ENCODE results near the gene CDC42EP3. TPM values are rescaled to one million over a fixed set of nuclear protein-coding genes. Genes with fewer than 3 reads are reported as not detected.

Gene CDC42EP3
- total RNA-seq, 2 donors from 2014 or later: 42.2 to 57.4 TPM

DNA sequence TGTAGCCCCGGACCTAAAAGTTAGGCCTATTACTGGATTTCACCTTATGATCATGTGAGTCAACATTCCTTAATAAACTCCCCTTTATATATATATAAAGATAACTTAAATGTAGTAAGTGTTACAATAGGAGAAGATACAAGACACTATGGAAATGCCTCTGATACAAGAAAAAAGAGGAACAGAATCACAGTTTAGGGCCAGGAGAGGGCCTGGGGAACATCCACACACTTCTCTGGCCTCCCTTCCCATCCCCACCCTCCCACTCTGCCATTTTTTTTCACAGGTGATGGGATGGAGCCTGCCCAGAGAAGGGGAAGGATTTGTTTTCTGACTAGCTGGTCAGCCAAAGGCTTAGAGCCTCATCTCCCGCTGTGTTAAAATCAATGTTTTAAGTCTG is 6.4 kb downstream of the CDC42EP3 start:
- H3K27me3 ChIP-seq (replicated peaks; ENCODE audit: insufficient read depth): no peaks in the 10 kb centered on the region
- H3K9me3 ChIP-seq: no peaks in the 10 kb centered on the region
- H3K27ac ChIP-seq: peak overlapping the region; percentile 27 to 63
- DNase-seq (ENCODE audit: low spot score) (no peak), ATAC-seq (ENCODE audit: insufficient number of reproducible peaks, low FRiP score, low read depth) (no peak)
- peak overlapping the region; percentile 33 for H3K4me3 ChIP-seq
- H3K4me1 ChIP-seq (ENCODE audit: control insufficient read depth in 1 of 2, low read depth in 2 of 2): peaks cover 70 to 97% of the 10 kb centered on the region in 2 donors
- H3K36me3 ChIP-seq: no peaks in the 10 kb centered on the region
- TF ChIP-seq, protein P1, sequence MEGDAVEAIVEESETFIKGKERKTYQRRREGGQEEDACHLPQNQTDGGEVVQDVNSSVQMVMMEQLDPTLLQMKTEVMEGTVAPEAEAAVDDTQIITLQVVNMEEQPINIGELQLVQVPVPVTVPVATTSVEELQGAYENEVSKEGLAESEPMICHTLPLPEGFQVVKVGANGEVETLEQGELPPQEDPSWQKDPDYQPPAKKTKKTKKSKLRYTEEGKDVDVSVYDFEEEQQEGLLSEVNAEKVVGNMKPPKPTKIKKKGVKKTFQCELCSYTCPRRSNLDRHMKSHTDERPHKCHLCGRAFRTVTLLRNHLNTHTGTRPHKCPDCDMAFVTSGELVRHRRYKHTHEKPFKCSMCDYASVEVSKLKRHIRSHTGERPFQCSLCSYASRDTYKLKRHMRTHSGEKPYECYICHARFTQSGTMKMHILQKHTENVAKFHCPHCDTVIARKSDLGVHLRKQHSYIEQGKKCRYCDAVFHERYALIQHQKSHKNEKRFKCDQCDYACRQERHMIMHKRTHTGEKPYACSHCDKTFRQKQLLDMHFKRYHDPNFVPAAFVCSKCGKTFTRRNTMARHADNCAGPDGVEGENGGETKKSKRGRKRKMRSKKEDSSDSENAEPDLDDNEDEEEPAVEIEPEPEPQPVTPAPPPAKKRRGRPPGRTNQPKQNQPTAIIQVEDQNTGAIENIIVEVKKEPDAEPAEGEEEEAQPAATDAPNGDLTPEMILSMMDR (IDR thresholded peaks at IDR 0.05): no peak

DNA sequence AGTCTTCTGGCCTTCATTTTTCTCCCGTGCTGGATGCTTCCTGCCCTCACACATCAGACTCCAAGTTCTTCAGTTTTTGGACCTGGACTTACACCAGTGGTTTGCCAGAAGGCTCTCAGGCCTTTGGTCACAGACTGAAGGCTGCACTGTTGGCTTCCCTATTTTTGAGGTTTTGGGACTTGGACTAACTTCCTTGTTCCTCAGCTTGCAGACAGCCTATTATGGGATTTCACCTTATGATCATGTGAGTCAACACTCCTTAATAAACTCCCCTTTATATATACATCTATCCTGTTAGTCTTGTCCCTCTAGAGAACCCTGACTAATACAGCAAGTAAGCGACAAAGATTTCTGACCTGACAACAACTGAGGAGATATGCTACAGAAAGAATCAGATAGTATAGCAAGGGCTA is 7.2 kb downstream of the CDC42EP3 start:
- Histone ChIP-seq H3K27ac (peak overlapping the region; percentile 27 to 63), H3K27me3 (replicated peaks; ENCODE audit: insufficient read depth) (no peaks in the 10 kb centered on the region), H3K4me3 (peak overlapping the region; percentile 6), H3K4me1 (ENCODE audit: control insufficient read depth in 1 of 2, low read depth in 2 of 2) (peaks cover 75 to 98% of the 10 kb centered on the region in 2 donors), H3K36me3 (no peaks in the 10 kb centered on the region), H3K9me3 (no peaks in the 10 kb centered on the region)
- TF ChIP-seq, protein P1 (IDR thresholded peaks at IDR 0.05): no peak
- ATAC-seq (ENCODE audit: insufficient number of reproducible peaks, low FRiP score, low read depth) (no peak), DNase-seq (ENCODE audit: low spot score) (no peak)

DNA sequence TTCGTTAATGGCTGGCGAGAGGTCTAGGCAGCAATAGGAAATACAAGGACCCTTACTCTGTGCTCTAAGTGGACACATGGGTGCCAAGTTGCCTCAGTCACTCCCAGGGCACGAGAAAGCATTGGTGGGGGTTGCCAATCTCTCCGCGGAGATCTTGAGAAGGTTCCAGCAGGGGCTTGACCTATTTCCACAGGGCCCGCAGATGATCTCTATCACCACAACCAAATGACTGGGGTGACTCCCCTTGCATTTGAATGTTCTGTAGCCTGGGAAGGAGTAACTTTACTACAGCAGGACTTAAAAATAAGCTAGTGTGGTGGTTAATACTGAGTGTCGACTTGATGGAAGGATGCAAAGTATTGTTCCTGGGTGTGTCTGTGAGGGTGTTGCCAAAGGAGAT is 8.1 kb downstream of the CDC42EP3 start:
- Histone ChIP-seq H3K27me3 (replicated peaks; ENCODE audit: insufficient read depth) (no peaks in the 10 kb centered on the region), H3K36me3 (no peaks in the 10 kb centered on the region), H3K9me3 (no peaks in the 10 kb centered on the region), H3K4me3 (no peak overlapping the region), H3K27ac (peak overlapping the region; percentile 27 to 63), H3K4me1 (ENCODE audit: control insufficient read depth in 1 of 2, low read depth in 2 of 2) (peaks cover 77 to 100% of the 10 kb centered on the region in 2 donors)
- TF ChIP-seq, protein P1 (IDR thresholded peaks at IDR 0.05): no peak
- no peak for DNase-seq (ENCODE audit: low spot score)
- no peak for ATAC-seq (ENCODE audit: insufficient number of reproducible peaks, low FRiP score, low read depth)

DNA sequence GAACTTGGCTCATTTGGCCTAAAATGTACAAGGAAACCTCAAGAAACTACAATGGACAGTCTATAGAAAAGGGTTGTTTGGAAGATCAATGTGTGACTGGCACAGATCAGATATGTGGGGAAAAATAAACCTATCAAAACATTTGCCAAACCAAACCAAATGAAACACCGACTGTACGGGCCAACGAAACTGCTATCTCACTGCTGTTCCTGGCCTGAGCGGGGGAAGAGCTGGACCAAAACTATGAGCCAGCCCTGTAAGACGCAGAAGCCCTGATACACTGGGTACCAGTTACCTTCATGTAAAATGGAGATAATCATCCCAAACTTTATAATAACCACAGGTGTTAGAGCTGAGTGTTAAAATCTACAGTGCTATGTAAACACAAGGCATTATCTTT is 11.7 kb downstream of the CDC42EP3 start:
- H3K4me1 ChIP-seq (ENCODE audit: control insufficient read depth in 1 of 2, low read depth in 2 of 2): peaks cover 51 to 97% of the 10 kb centered on the region in 2 donors
- DNase-seq (ENCODE audit: low spot score): no peak
- H3K4me3 ChIP-seq: peak overlapping the region; percentile 1
- TF ChIP-seq, protein P1 (IDR thresholded peaks at IDR 0.05): no peak
- no peaks in the 10 kb centered on the region for H3K9me3 ChIP-seq
- H3K27me3 ChIP-seq (replicated peaks; ENCODE audit: insufficient read depth): no peaks in the 10 kb centered on the region
- H3K36me3 ChIP-seq: no peaks in the 10 kb centered on the region
- H3K27ac ChIP-seq: peak overlapping the region; percentile 51 to 67
- ATAC-seq (ENCODE audit: insufficient number of reproducible peaks, low FRiP score, low read depth): no peak

DNA sequence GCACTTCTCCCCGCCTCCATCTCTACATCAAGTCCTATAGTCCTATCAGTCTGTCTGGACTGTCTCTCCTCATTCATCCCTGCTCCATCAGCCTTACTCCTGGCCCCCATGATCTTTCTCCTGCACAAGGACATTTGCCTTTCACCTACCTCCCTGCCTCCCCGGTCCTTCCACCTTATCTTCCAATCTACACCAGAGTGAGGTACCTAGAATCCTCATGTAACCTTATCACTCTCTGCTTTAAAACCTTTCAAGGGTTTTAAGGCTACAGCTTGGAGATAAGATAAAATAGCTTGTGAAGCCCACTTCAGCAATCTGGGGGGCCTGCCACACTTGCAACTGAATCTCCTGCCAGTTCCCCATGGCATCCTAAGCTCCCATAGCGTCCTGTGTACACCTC is 12.8 kb downstream of the CDC42EP3 start:
- Histone ChIP-seq H3K27ac (peak overlapping the region; percentile 51 to 67), H3K9me3 (no peaks in the 10 kb centered on the region), H3K36me3 (no peaks in the 10 kb centered on the region), H3K27me3 (replicated peaks; ENCODE audit: insufficient read depth) (no peaks in the 10 kb centered on the region), H3K4me1 (ENCODE audit: control insufficient read depth in 1 of 2, low read depth in 2 of 2) (peaks cover 45 to 97% of the 10 kb centered on the region in 2 donors), H3K4me3 (no peak overlapping the region)
- ATAC-seq (ENCODE audit: insufficient number of reproducible peaks, low FRiP score, low read depth): no peak
- DNase-seq (ENCODE audit: low spot score): no peak
- TF ChIP-seq, protein P1 (IDR thresholded peaks at IDR 0.05): no peak

All from thoracic aorta (tissue), 2 donors.